IPS-18c (cell line): ENCODE measurements around the gene DCAF15.
A peak's percentile ranks its signal among the peaks of the same experiment; 100 is the strongest.
"Not testable (repeated sequence)": the region's sequence is repeated elsewhere in the genome, so short reads cannot be mapped to it uniquely, and the experiment has no call there.

Experiments
- H3K4me3 ChIP-seq: 2 replicates; pipeline ENCODE4 v1.7.0; 2013; ENCODE audit warnings: low read depth, mild to moderate bottlenecking, low read length, moderate library complexity; ENCODE audit not compliant: insufficient read depth
- H3K9me3 ChIP-seq: one replicate; pipeline ENCODE4 v1.6.1; 2013; ENCODE audit warnings: mild to moderate bottlenecking, low read length, moderate library complexity; ENCODE audit not compliant: control insufficient read depth, insufficient read depth

Gene DCAF15

DNA sequence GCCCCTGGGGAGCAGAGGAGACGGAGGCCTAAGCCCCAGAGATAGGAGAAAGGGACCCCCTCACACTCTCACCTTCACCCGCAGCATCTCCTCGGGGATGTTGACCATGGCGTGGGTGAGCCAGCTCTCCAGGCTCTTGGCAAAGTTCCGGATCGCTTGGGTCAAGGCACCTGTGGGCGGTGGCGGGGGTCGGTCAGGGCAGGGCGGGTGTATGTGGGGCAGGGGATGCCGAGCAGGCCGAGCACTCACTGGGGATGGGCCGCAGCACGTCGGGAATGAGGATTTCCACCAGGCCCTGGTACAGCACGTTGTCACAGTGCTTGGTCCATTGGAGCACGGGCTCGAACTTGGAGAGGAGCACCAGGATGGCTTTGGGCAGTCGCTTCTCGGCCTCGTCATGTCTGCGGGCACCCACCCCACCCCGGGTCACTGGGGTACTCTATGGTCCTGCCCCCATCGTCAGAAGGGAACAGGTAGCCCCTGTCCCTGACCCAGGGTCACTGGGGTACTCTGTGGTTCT lies 13.1 kb downstream of the DCAF15 start:
- H3K4me3 ChIP-seq, result no peak overlapping the region
- H3K9me3 ChIP-seq, result no peaks in the 10 kb centered on the region

DNA sequence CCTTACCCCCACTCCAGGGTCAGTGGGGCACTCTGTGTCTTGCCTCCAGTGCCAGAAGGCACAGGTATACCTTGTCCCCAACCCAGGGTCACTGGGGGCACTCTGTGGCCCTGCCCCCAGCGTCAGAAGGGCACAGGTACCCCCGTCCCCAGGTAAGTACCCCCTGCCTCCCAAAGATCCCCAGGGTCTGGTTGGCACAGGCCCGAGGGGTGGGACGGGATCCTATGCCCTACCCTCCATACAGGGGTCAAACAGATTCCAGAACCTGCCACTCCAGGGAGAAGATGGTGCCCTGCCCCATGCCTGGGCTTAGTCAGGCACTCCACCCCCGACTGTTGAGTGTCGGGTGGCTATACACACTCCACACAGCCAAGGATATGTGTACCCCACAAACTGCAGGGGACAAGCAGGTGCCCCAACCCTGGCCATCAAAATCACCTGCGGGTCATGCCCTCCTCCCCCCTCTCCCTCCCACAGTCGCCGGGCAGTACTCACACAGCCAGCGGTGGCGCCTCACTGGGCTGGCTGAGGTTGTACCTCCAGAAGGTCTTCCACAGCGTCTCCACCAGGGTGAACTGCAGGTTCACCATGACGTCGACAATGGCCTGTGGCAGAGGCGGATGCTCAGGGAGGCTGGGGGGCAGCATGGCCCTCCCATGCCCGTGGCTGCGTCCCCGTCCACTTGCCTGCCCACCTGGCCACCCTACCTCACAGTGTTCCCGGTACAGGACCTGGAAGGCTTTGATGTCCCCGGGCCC lies 13.8 kb downstream of the DCAF15 start:
- Histone ChIP-seq H3K9me3 (no peaks in the 10 kb centered on the region), H3K4me3 (no peak overlapping the region)

DNA sequence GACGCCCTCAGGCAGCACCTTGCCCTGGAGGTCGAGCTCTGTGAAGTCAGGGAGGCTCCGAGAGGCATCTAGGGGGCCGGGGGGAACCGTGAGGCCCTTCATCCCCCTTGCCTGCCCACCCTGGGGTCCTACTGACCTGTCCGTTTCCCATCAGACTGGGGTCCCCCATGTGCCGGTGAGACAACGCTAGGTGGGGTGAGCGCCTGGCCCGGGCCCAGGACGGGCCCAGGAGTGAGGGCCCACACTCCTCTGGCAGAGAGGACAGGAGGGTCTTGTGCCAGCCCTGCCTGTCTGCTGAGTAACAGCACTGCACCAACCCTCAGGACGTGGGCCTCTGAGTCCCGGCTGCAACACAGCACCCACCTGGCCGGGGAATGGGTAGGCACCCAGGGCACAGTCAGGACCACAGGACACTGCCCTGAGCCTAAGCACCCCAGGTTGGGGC lies 14.4 kb downstream of the DCAF15 start:
- Histone ChIP-seq H3K9me3 (no peaks in the 10 kb centered on the region), H3K4me3 (no peak overlapping the region)

DNA sequence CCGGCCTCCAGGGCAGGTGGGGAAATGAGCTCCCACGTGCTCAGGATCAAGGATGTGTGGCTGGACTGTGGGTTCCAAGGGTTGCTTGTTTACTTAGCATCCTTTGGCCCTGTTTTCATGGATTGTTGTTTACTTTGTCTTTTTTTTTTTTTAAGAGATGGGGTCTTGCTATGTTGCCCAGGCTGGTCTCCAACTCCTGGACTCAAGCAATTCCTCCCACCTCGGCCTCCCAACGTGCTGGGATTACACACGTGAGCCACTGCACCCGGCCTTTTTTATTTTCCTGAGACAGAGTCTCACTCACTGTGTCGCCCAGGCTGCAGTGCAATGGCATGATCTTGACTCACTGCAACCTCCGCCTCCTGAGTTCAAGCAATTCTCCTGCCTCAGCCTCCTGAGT lies 14.9 kb downstream of the DCAF15 start:
- not testable (repeated sequence) for H3K9me3 ChIP-seq, H3K4me3 ChIP-seq

DNA sequence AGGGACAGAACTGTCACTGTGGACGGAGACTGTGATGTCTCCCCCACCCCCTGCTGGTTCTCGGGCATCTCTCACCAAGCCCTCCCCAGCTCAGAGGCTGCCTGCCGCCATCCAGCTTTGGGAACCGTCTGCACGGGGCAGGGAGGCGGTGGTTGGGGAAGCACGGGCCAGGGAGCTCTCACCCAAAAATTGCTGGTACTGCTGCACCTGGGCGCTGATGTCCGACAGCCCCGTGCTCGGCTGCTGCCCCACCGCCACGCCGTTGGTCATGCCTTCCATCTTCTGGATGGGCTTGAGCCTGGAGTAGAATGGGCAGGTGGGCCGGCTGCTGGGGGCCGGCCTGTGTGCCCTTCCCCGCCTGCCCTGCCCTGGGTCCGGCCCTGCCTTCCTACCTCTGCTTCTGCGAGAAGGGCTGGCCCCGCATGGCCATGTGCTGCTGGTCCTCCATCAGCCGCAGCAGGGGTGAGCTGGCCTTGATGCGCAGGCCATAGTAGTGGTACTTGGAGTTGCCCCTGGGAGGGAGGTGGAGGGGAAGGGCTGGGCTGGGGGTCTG lies 16.1 kb downstream of the DCAF15 start:
- H3K9me3 ChIP-seq, result no peaks in the 10 kb centered on the region
- no peak overlapping the region for H3K4me3 ChIP-seq

DNA sequence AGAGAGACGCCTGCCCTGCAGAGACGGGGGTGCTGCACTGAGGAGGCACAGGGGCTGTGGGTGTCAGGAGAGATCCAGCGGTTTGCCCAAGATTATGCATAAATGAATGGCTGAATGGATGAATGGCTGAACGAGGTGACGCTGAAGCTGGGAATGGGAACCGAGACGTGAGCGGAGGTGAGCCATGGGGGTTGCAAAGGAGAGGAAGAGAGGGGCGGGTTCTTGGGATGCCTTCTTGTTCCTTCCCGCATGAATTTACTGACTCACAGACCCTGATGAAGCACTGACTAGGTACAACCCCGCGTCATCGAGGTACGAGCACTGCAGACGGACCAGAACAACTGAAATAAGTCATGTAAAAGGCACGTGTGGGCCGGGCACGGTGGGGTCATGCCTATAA lies 16.7 kb downstream of the DCAF15 start:
- no peaks in the 10 kb centered on the region for H3K9me3 ChIP-seq

DNA sequence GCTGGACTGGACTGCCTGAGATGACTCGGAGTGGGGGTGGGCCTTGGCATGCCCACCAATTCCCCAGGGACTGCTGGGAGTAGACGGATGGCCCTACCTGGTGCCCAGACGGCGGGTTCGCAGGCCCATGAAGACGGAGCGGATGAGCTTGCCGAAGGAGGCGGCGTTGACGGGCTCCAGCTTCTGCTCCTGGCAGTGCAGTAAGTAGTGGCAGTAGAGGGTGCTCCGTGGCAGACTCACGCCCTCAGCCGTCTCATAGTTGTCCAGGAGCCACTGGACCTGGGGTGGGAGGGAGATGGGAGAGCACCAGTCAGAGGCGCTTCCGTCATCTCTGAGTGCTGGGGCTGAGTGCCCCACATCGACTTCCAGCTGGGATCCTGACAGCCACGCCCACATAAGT lies 17.6 kb downstream of the DCAF15 start:
- H3K4me3 ChIP-seq, result no peak overlapping the region
- no peaks in the 10 kb centered on the region for H3K9me3 ChIP-seq

More for the DNA sequence above, 16.7 kb downstream of the DCAF15 start:
- H3K4me3 ChIP-seq, result no peak overlapping the region

DNA sequence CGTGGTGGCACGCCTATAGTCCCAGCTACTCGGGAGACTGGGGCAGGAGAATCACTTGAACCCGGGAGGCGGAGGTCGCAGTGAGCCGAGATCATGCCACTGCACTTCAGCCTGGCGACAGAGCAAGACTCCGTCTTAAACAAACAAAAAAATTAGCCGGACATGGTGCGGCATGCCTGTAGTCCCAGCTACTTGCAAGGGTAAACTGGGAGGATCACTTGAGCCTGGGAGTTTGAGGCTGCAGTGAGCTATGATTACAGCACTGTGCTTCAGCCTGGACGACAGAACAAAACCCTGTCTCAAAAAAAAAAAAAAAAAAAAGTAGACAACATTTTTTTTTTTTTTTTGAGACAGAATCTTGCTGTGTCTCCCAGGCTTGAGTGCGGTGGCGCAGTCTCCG lies 19.6 kb downstream of the DCAF15 start:
- H3K9me3 ChIP-seq, result not testable (repeated sequence)

DNA sequence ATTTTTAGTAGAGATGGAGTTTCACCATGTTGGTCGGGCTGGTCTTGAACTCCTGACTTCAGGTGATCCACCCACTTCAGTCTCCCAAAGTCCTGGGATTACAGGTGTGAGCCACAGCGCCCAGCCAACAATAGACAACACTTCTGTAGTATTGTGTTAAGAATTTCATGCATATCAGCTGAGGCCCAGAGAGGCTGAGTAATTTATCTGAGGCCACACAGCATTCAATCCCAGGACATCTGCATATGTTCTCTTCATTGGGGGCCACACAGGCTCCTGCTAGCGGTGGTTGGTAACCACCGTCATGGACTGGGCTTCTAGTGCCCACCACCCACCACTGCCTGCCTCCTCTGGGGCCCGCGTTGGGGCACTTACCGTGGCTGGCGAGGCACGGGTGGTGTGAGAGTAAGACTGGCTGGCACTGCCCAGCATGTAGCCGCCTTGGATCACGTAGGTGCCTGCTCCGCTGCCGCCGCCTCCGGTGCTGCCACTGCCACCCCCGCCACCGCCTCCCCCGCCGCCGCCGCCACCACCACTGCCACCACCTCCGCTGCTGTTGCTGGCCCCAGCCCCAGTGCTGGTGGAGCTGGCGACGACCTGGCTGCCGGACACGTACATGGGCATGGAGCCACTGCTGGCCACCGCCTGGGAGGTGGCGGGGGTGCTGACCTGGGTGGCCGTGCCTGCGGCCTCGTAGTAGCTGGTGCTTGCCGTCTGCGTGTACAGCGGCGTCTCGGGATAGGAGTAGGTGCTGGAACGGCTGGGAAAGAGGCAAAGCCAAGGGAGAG lies 20.3 kb downstream of the DCAF15 start:
- Histone ChIP-seq H3K4me3 (no peak overlapping the region), H3K9me3 (no peaks in the 10 kb centered on the region)

More for the DNA sequence above, 19.6 kb downstream of the DCAF15 start:
- not testable (repeated sequence) for H3K4me3 ChIP-seq

DNA sequence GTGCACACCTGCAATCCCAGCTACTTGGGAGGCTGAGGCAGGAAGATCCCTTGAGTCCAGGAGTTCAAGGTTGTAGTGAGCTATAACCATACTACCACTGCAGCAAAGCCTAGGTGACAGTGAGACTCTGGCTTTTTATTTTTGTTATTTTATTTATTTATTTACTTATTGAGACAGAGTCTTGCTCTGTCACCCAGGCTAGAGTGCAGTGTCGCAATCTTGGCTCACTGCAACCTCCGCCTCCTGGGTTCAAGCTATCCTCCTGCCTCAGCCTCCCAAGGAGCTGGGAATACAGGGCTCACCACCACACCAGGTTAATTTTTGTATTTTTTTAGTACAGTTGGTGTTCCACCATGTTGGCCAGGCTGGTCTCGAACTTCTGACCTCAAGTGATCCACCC lies 21.2 kb downstream of the DCAF15 start:
- H3K9me3 ChIP-seq, H3K4me3 ChIP-seq: not testable (repeated sequence)

DNA sequence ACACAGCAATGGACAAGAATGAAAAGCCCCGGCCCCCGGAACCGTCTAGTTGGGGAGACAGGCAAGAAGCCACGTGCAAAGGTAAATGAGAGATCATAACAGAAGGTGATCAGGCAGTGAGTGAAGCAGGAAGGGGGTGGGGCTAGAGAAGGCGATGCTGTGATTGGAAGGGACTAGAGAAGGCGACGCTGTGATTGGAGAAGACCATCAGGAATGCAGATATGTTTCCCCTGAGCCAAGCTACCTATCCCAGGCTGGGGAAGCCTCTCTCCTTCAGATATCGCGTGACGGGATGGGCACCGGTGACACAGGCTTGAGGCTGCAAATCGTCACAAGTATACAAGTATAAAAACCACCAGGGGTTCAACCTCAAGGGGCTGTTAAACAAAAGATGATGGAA lies 21.8 kb downstream of the DCAF15 start:
- Histone ChIP-seq H3K4me3 (no peak overlapping the region), H3K9me3 (peaks cover 2% of the 10 kb centered on the region)

DNA sequence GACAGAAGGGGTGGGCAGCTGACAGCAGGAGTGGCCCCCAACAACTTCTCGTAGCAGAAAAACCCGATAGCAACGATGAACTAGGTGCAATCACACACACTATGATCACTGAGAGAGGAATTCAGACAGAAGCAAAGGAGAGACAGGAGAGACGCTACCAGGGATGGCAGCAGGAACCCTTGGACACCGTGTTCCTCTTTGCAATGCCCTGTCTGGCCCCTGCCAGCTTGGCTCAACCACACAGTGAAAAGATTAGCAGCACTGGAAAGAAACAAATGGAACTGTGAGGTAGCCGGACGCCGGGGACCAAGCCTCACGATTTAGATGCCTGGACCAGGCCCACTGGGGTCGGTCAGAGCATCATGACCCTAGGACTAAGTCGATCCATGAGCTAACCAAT lies 23.6 kb downstream of the DCAF15 start:
- Histone ChIP-seq H3K4me3 (no peak overlapping the region), H3K9me3 (peaks cover 2% of the 10 kb centered on the region)

DNA sequence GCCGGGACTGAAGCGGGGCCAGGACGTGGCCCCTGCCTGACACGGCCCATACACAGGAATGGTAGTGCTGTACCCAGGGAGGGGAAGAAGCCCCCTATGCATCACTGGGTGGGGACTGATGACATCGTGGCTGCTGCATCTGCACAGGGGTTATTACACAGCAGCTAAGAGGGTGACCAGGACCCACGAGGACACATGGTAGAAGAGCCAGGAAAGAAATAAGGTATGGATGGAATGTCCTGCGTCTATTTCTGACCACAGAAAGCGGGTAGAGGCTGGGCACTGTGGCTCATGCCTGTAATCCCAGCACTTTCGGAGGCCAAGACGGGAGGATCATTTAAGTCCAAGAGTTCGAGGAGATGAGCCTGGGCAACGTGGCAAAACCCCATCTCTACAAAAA lies 24.1 kb downstream of the DCAF15 start:
- Histone ChIP-seq H3K4me3 (no peak overlapping the region), H3K9me3 (peaks cover 2% of the 10 kb centered on the region)

DNA sequence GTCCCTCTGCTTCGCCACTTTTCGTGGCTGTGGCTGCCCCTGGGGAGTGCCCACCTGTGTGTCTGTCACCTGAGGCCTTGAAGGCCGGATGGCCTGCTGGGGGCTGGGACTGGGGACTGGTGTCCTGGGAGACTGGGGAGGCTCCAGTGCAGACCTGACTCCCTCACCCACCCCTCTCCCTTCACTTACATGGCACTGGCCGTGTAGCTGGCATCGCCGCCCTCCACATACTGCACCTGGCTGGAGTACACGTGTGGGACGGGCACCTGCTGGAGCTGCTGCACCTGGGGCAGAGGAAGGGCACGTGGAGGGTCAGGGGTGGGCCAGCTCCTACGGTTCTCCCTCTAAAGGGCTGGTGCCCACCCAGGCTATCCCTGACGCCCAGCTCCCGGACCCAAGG lies 25.5 kb downstream of the DCAF15 start:
- peaks cover 2% of the 10 kb centered on the region for H3K9me3 ChIP-seq
- peak overlapping the region; percentile 34; the same call in 1 of the 2 replicates for H3K4me3 ChIP-seq

DNA sequence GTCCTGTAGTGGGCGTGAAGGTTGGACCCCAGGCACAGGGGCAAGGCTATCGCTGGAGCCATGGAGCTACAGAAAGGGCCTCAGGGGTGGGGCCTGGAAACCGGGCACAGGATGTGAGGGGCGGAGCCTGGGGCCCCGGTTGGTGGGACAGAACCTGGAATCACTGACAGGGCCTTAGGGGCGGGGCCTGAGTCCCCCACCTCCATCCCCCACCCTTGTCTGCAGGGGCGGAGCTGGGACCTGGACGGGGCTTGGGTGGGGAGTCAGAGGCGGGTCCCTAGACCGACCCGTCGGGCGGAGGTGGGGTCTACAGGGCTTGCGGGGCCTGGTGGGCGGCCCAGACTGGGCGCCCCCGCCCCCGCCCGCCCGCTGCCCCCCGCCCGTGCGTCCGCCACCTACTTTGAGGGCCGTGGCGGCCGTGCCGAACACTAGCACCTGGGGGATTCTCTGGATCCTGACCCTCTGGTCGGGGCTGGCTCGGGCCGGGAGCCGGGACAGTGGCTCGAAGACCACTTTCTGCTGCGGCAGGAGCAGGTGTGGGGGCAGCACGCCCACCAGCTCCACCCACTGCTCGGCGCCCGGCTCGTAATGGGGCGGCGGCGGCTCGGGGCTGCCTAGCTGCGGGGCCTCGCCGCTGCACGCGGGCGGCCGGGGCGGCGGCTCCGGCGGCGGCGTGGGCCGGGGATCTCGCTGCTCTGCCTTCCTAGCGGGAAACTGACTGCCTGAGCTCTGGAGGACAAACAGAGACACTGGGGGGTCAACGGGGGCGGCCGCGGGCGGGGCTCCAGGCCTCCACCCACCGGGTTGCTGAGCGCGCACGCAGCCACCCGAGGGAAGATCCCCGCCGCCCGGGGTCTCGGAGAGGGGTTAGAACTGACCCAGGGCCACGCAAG lies 26.3 kb downstream of the DCAF15 start:
- Histone ChIP-seq H3K4me3 (peak overlapping the region; percentile 52), H3K9me3 (peaks cover 2% of the 10 kb centered on the region)

DNA sequence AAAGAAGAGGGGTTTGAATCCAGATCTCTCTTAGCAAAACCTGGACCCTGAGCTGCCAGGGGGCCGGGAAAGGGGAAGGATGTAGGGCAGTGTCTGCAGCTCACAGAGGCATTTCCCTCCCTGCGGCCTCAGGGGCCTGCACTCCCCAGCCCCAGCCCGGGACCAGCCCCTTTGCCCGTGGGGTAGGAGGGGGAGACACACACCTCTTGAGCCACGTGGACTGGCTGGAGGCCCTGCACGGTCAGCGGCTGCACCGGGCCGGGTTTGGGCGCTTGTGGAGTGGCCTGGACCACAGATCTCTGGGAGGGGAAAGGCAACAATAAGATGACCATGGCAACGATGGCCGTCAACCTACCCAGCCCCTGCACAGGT lies 26.9 kb downstream of the DCAF15 start:
- H3K9me3 ChIP-seq, result peaks cover 2% of the 10 kb centered on the region
- peak overlapping the region; percentile 52 for H3K4me3 ChIP-seq

DNA sequence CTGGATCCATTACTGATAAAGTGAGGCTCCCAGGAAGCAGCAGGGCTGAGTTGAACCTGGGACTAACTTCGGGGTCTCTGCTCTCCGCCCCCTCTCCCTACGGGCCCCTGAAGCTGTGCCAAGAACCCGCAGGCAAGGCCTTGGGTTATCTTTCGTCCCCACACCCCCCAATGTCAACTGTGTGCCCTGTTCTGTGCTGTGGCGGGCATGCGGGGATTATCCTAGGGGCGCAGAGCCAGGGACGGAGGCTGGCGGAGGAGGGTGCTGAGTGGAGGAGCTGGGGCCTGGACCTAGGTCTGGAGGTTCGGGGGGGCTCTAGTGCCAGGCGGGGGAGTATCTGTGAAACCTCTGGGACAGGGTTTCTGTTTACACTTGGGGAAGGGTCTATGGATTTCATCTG lies 27.4 kb downstream of the DCAF15 start:
- Histone ChIP-seq H3K9me3 (peaks cover 2% of the 10 kb centered on the region), H3K4me3 (no peak overlapping the region)
